ENCODE data around the gene MSANTD4.

MSANTD4 gene

GRCh38 chr11:106001304-106002012 is 20.6 kb downstream of the MSANTD4 start:
- Histone ChIP-seq H3K4me3 (no peak overlapping the region), H3K9me3 (ENCODE audit: low read depth, low read length) (no peaks in the 10 kb centered on the region), H3K27ac (no peak overlapping the region), H3K9ac (ENCODE audit: insufficient read length) (no peak overlapping the region), H3K36me3 (ENCODE audit: insufficient read depth, low read length) (peaks cover 10% of the 10 kb centered on the region)
- DNase-seq (ENCODE audit: low read depth, low spot score), result no peak
- TF ChIP-seq EZH2 (IDR thresholded peaks at IDR 0.05) (no peak), POLR2AphosphoS5 (IDR thresholded peaks at IDR 0.05; ENCODE audit: borderline replicate concordance, low read depth, low read length) (no peak), FOXP2 (optimal IDR thresholded peaks at IDR 0.05; ENCODE audit: control extremely low read depth, extremely low read length, insufficient read depth) (no peak)

- TF ChIP-seq POLR2AphosphoS5 (IDR thresholded peaks at IDR 0.05; ENCODE audit: borderline replicate concordance, low read depth, low read length), result no peak
- TF ChIP-seq EZH2 (IDR thresholded peaks at IDR 0.05), result no peak
- no peak for TF ChIP-seq FOXP2 (optimal IDR thresholded peaks at IDR 0.05; ENCODE audit: control extremely low read depth, extremely low read length, insufficient read depth)
- no peaks in the 10 kb centered on the region for H3K9me3 ChIP-seq (ENCODE audit: low read depth, low read length)
- no peak for DNase-seq (ENCODE audit: low read depth, low spot score)
- H3K36me3 ChIP-seq (ENCODE audit: insufficient read depth, low read length), result peaks cover 10% of the 10 kb centered on the region; the same call in 1 of the 2 replicates
- no peak overlapping the region for H3K4me3 ChIP-seq
- no peak overlapping the region for H3K9ac ChIP-seq (ENCODE audit: insufficient read length)
- H3K27ac ChIP-seq, result no peak overlapping the region
These were observed 30.2 kb downstream of the MSANTD4 start for GRCh38 chr11:105991888-105992287.

- H3K27ac ChIP-seq, result no peak overlapping the region
- DNase-seq (ENCODE audit: low read depth, low spot score), result no peak
These were observed 32.9 kb downstream of the MSANTD4 start for GRCh38 chr11:105989124-105989523.

GRCh38 chr11:105988197-105988596 is 33.8 kb downstream of the MSANTD4 start:
- Histone ChIP-seq H3K27ac (no peak overlapping the region), H3K9ac (ENCODE audit: insufficient read length) (no peak overlapping the region), H3K9me3 (ENCODE audit: low read depth, low read length) (no peaks in the 10 kb centered on the region), H3K36me3 (ENCODE audit: insufficient read depth, low read length) (no peaks in the 10 kb centered on the region), H3K4me3 (no peak overlapping the region)
- no peak for TF ChIP-seq EZH2 (IDR thresholded peaks at IDR 0.05)
- no peak for TF ChIP-seq FOXP2 (optimal IDR thresholded peaks at IDR 0.05; ENCODE audit: control extremely low read depth, extremely low read length, insufficient read depth)
- no peak for TF ChIP-seq POLR2AphosphoS5 (IDR thresholded peaks at IDR 0.05; ENCODE audit: borderline replicate concordance, low read depth, low read length)
- DNase-seq (ENCODE audit: low read depth, low spot score), result no peak

More at GRCh38 chr11:105989124-105989523, 32.9 kb downstream of the MSANTD4 start:
- Histone ChIP-seq H3K9ac (ENCODE audit: insufficient read length) (no peak overlapping the region), H3K4me3 (no peak overlapping the region), H3K9me3 (ENCODE audit: low read depth, low read length) (no peaks in the 10 kb centered on the region), H3K36me3 (ENCODE audit: insufficient read depth, low read length) (no peaks in the 10 kb centered on the region)
- TF ChIP-seq FOXP2 (optimal IDR thresholded peaks at IDR 0.05; ENCODE audit: control extremely low read depth, extremely low read length, insufficient read depth) (no peak), POLR2AphosphoS5 (IDR thresholded peaks at IDR 0.05; ENCODE audit: borderline replicate concordance, low read depth, low read length) (no peak), EZH2 (IDR thresholded peaks at IDR 0.05) (no peak)

GRCh38 chr11:105986554-105986953 is 35.5 kb downstream of the MSANTD4 start:
- Histone ChIP-seq H3K9ac (ENCODE audit: insufficient read length) (no peak overlapping the region), H3K4me3 (no peak overlapping the region), H3K36me3 (ENCODE audit: insufficient read depth, low read length) (no peaks in the 10 kb centered on the region), H3K9me3 (ENCODE audit: low read depth, low read length) (no peaks in the 10 kb centered on the region), H3K27ac (no peak overlapping the region)
- TF ChIP-seq POLR2AphosphoS5 (IDR thresholded peaks at IDR 0.05; ENCODE audit: borderline replicate concordance, low read depth, low read length) (no peak), EZH2 (IDR thresholded peaks at IDR 0.05) (no peak), FOXP2 (optimal IDR thresholded peaks at IDR 0.05; ENCODE audit: control extremely low read depth, extremely low read length, insufficient read depth) (no peak)
- no peak for DNase-seq (ENCODE audit: low read depth, low spot score)

GRCh38 chr11:105979997-105980703 is 41.9 kb downstream of the MSANTD4 start:
- Histone ChIP-seq H3K9me3 (ENCODE audit: low read depth, low read length) (no peaks in the 10 kb centered on the region), H3K27ac (no peak overlapping the region), H3K36me3 (ENCODE audit: insufficient read depth, low read length) (no peaks in the 10 kb centered on the region), H3K9ac (ENCODE audit: insufficient read length) (no peak overlapping the region), H3K4me3 (no peak overlapping the region)
- no peak for DNase-seq (ENCODE audit: low read depth, low spot score)
- TF ChIP-seq POLR2AphosphoS5 (IDR thresholded peaks at IDR 0.05; ENCODE audit: borderline replicate concordance, low read depth, low read length), result no peak
- no peak for TF ChIP-seq FOXP2 (optimal IDR thresholded peaks at IDR 0.05; ENCODE audit: control extremely low read depth, extremely low read length, insufficient read depth)
- TF ChIP-seq EZH2 (IDR thresholded peaks at IDR 0.05), result no peak

GRCh38 chr11:105975128-105975527 is 46.9 kb downstream of the MSANTD4 start:
- no peak for TF ChIP-seq EZH2 (IDR thresholded peaks at IDR 0.05)
- no peak for TF ChIP-seq POLR2AphosphoS5 (IDR thresholded peaks at IDR 0.05; ENCODE audit: borderline replicate concordance, low read depth, low read length)
- TF ChIP-seq FOXP2 (optimal IDR thresholded peaks at IDR 0.05; ENCODE audit: control extremely low read depth, extremely low read length, insufficient read depth), result no peak

GRCh38 chr11:105969756-105970155 is 52.3 kb downstream of the MSANTD4 start:
- H3K27ac ChIP-seq, result no peak overlapping the region

More at GRCh38 chr11:105975128-105975527, 46.9 kb downstream of the MSANTD4 start:
- no peaks in the 10 kb centered on the region for H3K36me3 ChIP-seq (ENCODE audit: insufficient read depth, low read length)
- no peaks in the 10 kb centered on the region for H3K9me3 ChIP-seq (ENCODE audit: low read depth, low read length)
- no peak overlapping the region for H3K9ac ChIP-seq (ENCODE audit: insufficient read length)
- DNase-seq (ENCODE audit: low read depth, low spot score), result no peak
- H3K27ac ChIP-seq, result no peak overlapping the region
- H3K4me3 ChIP-seq, result no peak overlapping the region

More at GRCh38 chr11:105969756-105970155, 52.3 kb downstream of the MSANTD4 start:
- no peak overlapping the region for H3K9ac ChIP-seq (ENCODE audit: insufficient read length)
- no peaks in the 10 kb centered on the region for H3K9me3 ChIP-seq (ENCODE audit: low read depth, low read length)
- TF ChIP-seq FOXP2 (optimal IDR thresholded peaks at IDR 0.05; ENCODE audit: control extremely low read depth, extremely low read length, insufficient read depth) (no peak), POLR2AphosphoS5 (IDR thresholded peaks at IDR 0.05; ENCODE audit: borderline replicate concordance, low read depth, low read length) (no peak), EZH2 (IDR thresholded peaks at IDR 0.05) (no peak)
- H3K4me3 ChIP-seq, result no peak overlapping the region
- H3K36me3 ChIP-seq (ENCODE audit: insufficient read depth, low read length), result no peaks in the 10 kb centered on the region
- DNase-seq (ENCODE audit: low read depth, low spot score), result no peak

All from SK-N-MC (cell line).